ENCODE data around the gene UBE2G2. TPM values are rescaled to one million over a fixed set of nuclear protein-coding genes. Genes with fewer than 3 reads are reported as not detected.

UBE2G2 gene
- total and polyA plus RNA-seq, 7 donors, result 21.6 to 101 (median 51.5) TPM

- WGBS, 2 donors, result 85 to 91% methylated on average over 23 of the region's 23 CpGs
- Histone ChIP-seq H3K27ac (no peak overlapping the region), H3K36me3 (no peaks in the 10 kb centered on the region), H3K27me3 (peaks cover 0 to 6% (median 0%) of the 10 kb centered on the region in 3 donors), H3K4me3 (no peak overlapping the region), H3K9me3 (peaks cover 0 to 3% (median 0%) of the 10 kb centered on the region in 4 donors), H3K4me1 (no peaks in the 10 kb centered on the region)
- DNase-seq, result no peak
- intact Hi-C loops (cut with DNase I), result loop anchor here (10.0 kb wide), 1 partner anchor 62 kb away; the partner anchor contains the start of gene KRTAP10-12
- TF ChIP-seq, protein P1, sequence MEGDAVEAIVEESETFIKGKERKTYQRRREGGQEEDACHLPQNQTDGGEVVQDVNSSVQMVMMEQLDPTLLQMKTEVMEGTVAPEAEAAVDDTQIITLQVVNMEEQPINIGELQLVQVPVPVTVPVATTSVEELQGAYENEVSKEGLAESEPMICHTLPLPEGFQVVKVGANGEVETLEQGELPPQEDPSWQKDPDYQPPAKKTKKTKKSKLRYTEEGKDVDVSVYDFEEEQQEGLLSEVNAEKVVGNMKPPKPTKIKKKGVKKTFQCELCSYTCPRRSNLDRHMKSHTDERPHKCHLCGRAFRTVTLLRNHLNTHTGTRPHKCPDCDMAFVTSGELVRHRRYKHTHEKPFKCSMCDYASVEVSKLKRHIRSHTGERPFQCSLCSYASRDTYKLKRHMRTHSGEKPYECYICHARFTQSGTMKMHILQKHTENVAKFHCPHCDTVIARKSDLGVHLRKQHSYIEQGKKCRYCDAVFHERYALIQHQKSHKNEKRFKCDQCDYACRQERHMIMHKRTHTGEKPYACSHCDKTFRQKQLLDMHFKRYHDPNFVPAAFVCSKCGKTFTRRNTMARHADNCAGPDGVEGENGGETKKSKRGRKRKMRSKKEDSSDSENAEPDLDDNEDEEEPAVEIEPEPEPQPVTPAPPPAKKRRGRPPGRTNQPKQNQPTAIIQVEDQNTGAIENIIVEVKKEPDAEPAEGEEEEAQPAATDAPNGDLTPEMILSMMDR (IDR thresholded peaks at IDR 0.05), result no peak
- no peak for TF ChIP-seq POLR2A (IDR thresholded peaks at IDR 0.05)
- no peak for TF ChIP-seq POLR2AphosphoS5 (IDR thresholded peaks at IDR 0.05)
- TF ChIP-seq EP300 (IDR thresholded peaks at IDR 0.05), result no peak
Observed at GRCh38 chr21:44756423-44757185, 45.0 kb downstream of the UBE2G2 start.

DNA sequence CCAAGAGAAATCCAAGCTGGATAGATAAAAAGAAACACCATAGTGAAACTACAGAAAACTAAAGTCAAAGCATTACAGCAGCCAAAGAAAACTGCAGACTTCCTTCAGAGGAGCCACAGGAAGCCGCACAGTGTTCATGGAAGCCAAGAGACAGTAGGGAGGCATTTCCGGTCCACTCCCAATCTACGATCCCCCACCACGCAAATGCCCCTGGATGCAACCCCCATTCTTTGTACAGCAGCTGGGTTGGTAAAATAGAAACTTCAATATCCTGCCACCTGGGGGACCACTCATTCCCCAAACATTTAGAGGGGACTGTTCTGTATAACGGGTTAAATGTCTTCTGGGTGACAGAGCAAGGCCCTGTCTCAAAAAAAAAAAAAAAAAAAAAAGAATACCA is 46.4 kb downstream of the UBE2G2 start:
- H3K36me3 ChIP-seq, result no peaks in the 10 kb centered on the region
- DNase-seq, result no peak
- TF ChIP-seq EP300 (IDR thresholded peaks at IDR 0.05), result no peak
- TF ChIP-seq POLR2AphosphoS5 (IDR thresholded peaks at IDR 0.05), result no peak
- no peak for TF ChIP-seq POLR2A (IDR thresholded peaks at IDR 0.05)
- intact Hi-C loops (cut with DNase I), result loop anchor here (10.0 kb wide), 1 partner anchor 60 kb away; the partner anchor contains the start of gene KRTAP10-12
- H3K27ac ChIP-seq, result no peak overlapping the region
- H3K4me1 ChIP-seq, result no peaks in the 10 kb centered on the region
- H3K27me3 ChIP-seq, result peaks cover 0 to 20% (median 2%) of the 10 kb centered on the region in 3 donors
- peaks cover 0 to 3% (median 0%) of the 10 kb centered on the region in 4 donors for H3K9me3 ChIP-seq
- no peak overlapping the region for H3K4me3 ChIP-seq
- WGBS, 2 donors, result 71 to 90% methylated on average over 5 of the region's 5 CpGs

DNA sequence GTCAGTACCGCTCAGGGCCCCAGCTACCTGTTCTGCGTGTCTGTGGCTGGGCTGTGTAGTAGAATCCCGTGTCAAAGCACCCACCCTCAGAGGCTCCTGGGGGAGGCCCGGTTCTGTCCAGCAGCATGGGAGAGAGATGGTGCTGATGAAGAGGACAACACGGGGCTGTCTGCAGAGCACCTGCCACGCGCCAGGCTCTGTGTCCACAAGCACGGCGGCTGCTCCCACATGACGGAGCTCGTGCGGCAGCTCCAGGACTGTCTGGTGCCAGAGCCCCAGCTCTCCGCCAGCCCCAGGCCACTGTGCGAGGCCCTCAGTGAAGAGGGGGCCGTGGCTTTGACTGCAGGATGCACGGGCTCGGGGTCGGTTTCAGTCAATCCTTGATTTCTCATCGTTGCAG is 48.3 kb downstream of the UBE2G2 start:
- H3K9me3 ChIP-seq, result peaks cover 0 to 3% (median 0%) of the 10 kb centered on the region in 4 donors
- no peak overlapping the region for H3K4me3 ChIP-seq
- intact Hi-C loops (cut with DNase I), result loop anchor here (10.0 kb wide), 1 partner anchor 59 kb away; the partner anchor contains the start of gene KRTAP10-12
- 74 to 86% methylated on average over 19 of the region's 19 CpGs for WGBS, 2 donors
- H3K4me1 ChIP-seq, result no peaks in the 10 kb centered on the region
- H3K36me3 ChIP-seq, result no peaks in the 10 kb centered on the region
- H3K27me3 ChIP-seq, result peaks cover 0 to 31% (median 5%) of the 10 kb centered on the region in 3 donors
- DNase-seq, result no peak
- no peak overlapping the region for H3K27ac ChIP-seq
- TF ChIP-seq, protein P1 (IDR thresholded peaks at IDR 0.05), result no peak
- TF ChIP-seq POLR2A (IDR thresholded peaks at IDR 0.05), result no peak
- no peak for TF ChIP-seq POLR2AphosphoS5 (IDR thresholded peaks at IDR 0.05)
- no peak for TF ChIP-seq EP300 (IDR thresholded peaks at IDR 0.05)

DNA sequence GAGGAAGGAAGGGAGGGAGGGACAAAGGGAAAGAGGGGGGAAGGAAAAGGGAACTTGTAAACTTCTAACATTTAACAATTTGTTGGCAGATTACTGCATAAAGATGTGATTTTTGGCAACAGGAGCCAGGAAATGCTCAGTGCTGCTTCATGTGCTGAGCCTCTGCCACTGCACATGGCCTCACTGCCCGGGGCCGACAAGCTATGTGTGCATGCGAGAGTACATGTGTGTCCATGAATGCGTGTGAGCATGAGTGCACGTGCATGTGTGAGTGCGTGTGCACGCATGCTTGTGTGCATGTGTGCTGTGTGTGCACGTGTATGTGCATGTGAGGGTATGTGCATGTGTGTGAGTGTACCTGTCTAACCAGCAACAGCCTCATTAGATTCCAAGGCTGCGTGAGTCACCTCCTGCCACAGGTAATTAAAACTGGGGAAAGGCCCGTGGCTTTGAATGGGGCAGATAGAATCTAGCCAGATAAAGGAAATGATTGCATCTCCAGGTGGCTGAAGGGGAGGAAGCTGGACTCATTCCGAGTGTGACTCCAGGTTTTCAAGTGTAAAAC is 48.9 kb downstream of the UBE2G2 start:
- Histone ChIP-seq H3K27me3 (peaks cover 0 to 31% (median 5%) of the 10 kb centered on the region in 3 donors), H3K36me3 (no peaks in the 10 kb centered on the region), H3K4me3 (no peak overlapping the region), H3K27ac (no peak overlapping the region), H3K9me3 (peaks cover 0 to 3% (median 0%) of the 10 kb centered on the region in 4 donors), H3K4me1 (no peaks in the 10 kb centered on the region)
- intact Hi-C loops (cut with DNase I), result loop anchor here (10.0 kb wide), 1 partner anchor 58 kb away; the partner anchor contains the start of gene KRTAP10-12
- WGBS, 2 donors, result 47 to 74% methylated on average over 11 of the region's 11 CpGs
- TF ChIP-seq, protein P1 (IDR thresholded peaks at IDR 0.05), result no peak
- TF ChIP-seq POLR2AphosphoS5 (IDR thresholded peaks at IDR 0.05) (no peak), EP300 (IDR thresholded peaks at IDR 0.05) (no peak), POLR2A (IDR thresholded peaks at IDR 0.05) (no peak)
- DNase-seq, result no peak
